Measurements from ENCODE around the gene CCDC12.

The CCDC12 gene

GRCh38 chr3:46881596-46882376 is 94.8 kb downstream of the CCDC12 start:
- no peak overlapping the region for H3K4me3 ChIP-seq (ENCODE audit: low read depth, low read length)

GRCh38 chr3:46880884-46881595 is 95.5 kb downstream of the CCDC12 start:
- H3K4me3 ChIP-seq (ENCODE audit: low read depth, low read length) = no peak overlapping the region
- no peak for TF ChIP-seq CTCF (IDR thresholded peaks at IDR 0.05; ENCODE audit: borderline replicate concordance, insufficient read depth, low read depth, low read length)

More at GRCh38 chr3:46881596-46882376, 94.8 kb downstream of the CCDC12 start:
- no peak for TF ChIP-seq CTCF (IDR thresholded peaks at IDR 0.05; ENCODE audit: borderline replicate concordance, insufficient read depth, low read depth, low read length)

- TF ChIP-seq CTCF (IDR thresholded peaks at IDR 0.05; ENCODE audit: borderline replicate concordance, insufficient read depth, low read depth, low read length) = no peak
- H3K4me3 ChIP-seq (ENCODE audit: low read depth, low read length) = no peak overlapping the region
Observed at GRCh38 chr3:46878781-46879436, 97.6 kb downstream of the CCDC12 start.

- no peak for TF ChIP-seq CTCF (IDR thresholded peaks at IDR 0.05; ENCODE audit: borderline replicate concordance, insufficient read depth, low read depth, low read length)
- H3K4me3 ChIP-seq (ENCODE audit: low read depth, low read length) = no peak within 1 kb of the TSS
Observed at GRCh38 chr3:46877406-46878125, 99.0 kb downstream of the CCDC12 start, which contains the start of gene PTH1R. Gene PTH1R, plus strand, starts transcription at chr3:46877721. Its CDS starts 5,839 bp downstream, at chr3:46883560.

GRCh38 chr3:46876313-46877300 is 99.9 kb downstream of the CCDC12 start:
- TF ChIP-seq CTCF (IDR thresholded peaks at IDR 0.05; ENCODE audit: borderline replicate concordance, insufficient read depth, low read depth, low read length) = no peak
- H3K4me3 ChIP-seq (ENCODE audit: low read depth, low read length) = no peak overlapping the region

GRCh38 chr3:46875560-46875959 is 101.0 kb downstream of the CCDC12 start:
- no peak for TF ChIP-seq CTCF (IDR thresholded peaks at IDR 0.05; ENCODE audit: borderline replicate concordance, insufficient read depth, low read depth, low read length)
- H3K4me3 ChIP-seq (ENCODE audit: low read depth, low read length) = no peak overlapping the region

All from GM12875 (cell line).